Hepatocyte (in vitro differentiated cells): ENCODE data around the gene SNX24.

Experiments
- CTCF ChIP-seq: fragments of 200-600 bp; sonication (generic); IDR thresholded peaks from 2 replicates; pipeline ENCODE4 v1.5.1; 2016; ENCODE audit warnings: antibody characterized with exemption, mild to moderate bottlenecking; ENCODE audit not compliant: poor library complexity
- EZH2 ChIP-seq: fragments of 200-600 bp; sonication (generic); IDR thresholded peaks from 2 replicates; pipeline ENCODE4 v1.6.1; 2016; ENCODE audit warnings: antibody characterized with exemption, mild to moderate bottlenecking, borderline replicate concordance

GRCh38 chr5:122879076-122879475, 33.7 kb downstream of the SNX24 start:
- TF ChIP-seq CTCF (no peak), EZH2 (no peak)
